ENCODE measurements around the gene NEURL1B. TPM values are rescaled to one million over a fixed set of nuclear protein-coding genes. Genes with fewer than 3 reads are reported as not detected.

Gene NEURL1B
- total and polyA plus RNA-seq, 12 donors, result 14.4 to 45.8 (median 21.6) TPM

- Histone ChIP-seq H3K27me3 (no peaks in the 10 kb centered on the region), H3K4me3 (no peak overlapping the region), H3K9me3 (no peaks in the 10 kb centered on the region), H3K36me3 (no peaks in the 10 kb centered on the region), H3K4me1 (peaks cover 0 to 34% (median 13%) of the 10 kb centered on the region in 9 donors), H3K27ac (peak overlapping the region; percentile 67 to 85 (median 83))
- peak; percentile 79 to 83 for DNase-seq
- intact Hi-C loops (cut with DNase I), result no loop called here
- ATAC-seq, result peak; percentile 86 to 95 (median 92)
- TF ChIP-seq, protein P1, sequence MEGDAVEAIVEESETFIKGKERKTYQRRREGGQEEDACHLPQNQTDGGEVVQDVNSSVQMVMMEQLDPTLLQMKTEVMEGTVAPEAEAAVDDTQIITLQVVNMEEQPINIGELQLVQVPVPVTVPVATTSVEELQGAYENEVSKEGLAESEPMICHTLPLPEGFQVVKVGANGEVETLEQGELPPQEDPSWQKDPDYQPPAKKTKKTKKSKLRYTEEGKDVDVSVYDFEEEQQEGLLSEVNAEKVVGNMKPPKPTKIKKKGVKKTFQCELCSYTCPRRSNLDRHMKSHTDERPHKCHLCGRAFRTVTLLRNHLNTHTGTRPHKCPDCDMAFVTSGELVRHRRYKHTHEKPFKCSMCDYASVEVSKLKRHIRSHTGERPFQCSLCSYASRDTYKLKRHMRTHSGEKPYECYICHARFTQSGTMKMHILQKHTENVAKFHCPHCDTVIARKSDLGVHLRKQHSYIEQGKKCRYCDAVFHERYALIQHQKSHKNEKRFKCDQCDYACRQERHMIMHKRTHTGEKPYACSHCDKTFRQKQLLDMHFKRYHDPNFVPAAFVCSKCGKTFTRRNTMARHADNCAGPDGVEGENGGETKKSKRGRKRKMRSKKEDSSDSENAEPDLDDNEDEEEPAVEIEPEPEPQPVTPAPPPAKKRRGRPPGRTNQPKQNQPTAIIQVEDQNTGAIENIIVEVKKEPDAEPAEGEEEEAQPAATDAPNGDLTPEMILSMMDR (IDR thresholded peaks at IDR 0.05), result no peak
- 56 to 69% methylated on average over 15 of the region's 15 CpGs for WGBS, 2 donors
These were observed 99.6 kb downstream of the NEURL1B start for GRCh38 chr5:172740428-172741205.

Small RNA genes lying within 50 kb of the gene (microRNA-seq; reads per million reads assigned to microRNA genes)
- 0 to 0.51 reads per million in 2 donors for gene MIR5003

Other genes starting within 250 kb of the NEURL1B start
- gene SH3PXD2B, start 186.7 kb upstream of the NEURL1B start, total RNA-seq, result 10 to 100 TPM in 2 of 10 donors, 1 to 10 TPM in 8; 2.9 to 12.5 (median 5.9) TPM
- 1 to 10 TPM; 1.8 to 5.7 TPM for gene SH3PXD2B, start 186.7 kb upstream of the NEURL1B start, polyA plus RNA-seq
- 100 to 1,000 TPM in 7 of 10 donors, 10 to 100 TPM in 3; 55.7 to 215 (median 143) TPM for gene DUSP1, start 129.9 kb downstream of the NEURL1B start, total RNA-seq
- gene DUSP1, start 129.9 kb downstream of the NEURL1B start, polyA plus RNA-seq, result 10 to 100 TPM; 33.3 to 98.6 TPM
- gene ERGIC1, start 193.0 kb downstream of the NEURL1B start, total RNA-seq, result 10 to 100 TPM; 60.3 to 91.9 (median 74.2) TPM
- gene ERGIC1, start 193.0 kb downstream of the NEURL1B start, polyA plus RNA-seq, result 10 to 100 TPM; 48.0 to 64.9 TPM